Stimulated activated CD4-positive, alpha-beta T cell treated with anti-CD3 and anti-CD28 coated beads, TNF-alpha, amount 100 ng/mL, for 48 hours (primary cell): Measurements from ENCODE around the gene DPP6.

Source experiments
- DNase-seq, 3 donors: peaks; one replicate each; pipeline ENCODE4 v3.0.0-alpha.2; 2020; ENCODE audit warnings: low read depth in 3 of 3

The DPP6 gene

DNA sequence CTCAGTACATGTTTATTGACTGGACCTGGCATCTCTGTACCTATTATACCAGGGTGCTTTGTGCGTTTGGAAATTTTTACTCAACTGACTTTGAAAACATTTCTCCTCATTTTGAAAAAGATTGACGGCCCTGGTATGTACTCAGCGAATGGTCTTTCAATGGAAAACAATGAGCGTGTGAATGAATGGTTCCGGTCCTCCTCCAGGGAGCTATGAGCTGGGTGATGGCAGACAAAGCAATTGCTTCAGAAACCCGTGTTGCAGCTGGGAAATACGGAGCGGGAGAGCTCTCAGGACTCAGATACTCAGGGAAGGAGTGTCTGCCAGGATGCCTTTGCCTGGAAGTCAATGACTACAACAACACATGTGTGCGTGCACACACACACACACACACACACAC is 824.8 kb downstream of the DPP6 start:
- no peak for DNase-seq

DNA sequence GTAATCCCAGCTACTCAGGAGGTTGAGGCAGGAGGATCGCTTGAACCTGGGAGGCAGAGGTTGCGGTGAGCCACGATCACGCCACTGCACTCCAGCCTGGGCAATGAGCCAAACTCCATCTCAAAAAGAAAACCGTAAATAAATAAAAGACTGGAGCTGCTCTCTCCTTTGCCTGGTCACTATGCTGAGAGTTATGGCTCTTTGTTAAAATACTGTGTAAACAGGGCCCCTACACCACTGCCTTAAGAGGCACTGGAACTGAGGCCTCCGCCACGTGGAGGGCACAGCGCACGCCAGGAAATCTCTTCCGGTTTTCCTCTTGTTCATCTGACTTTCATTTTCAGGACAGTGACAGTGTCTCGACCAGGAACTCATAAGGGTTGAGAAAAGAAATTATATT is 827.4 kb downstream of the DPP6 start:
- DNase-seq: no peak

DNA sequence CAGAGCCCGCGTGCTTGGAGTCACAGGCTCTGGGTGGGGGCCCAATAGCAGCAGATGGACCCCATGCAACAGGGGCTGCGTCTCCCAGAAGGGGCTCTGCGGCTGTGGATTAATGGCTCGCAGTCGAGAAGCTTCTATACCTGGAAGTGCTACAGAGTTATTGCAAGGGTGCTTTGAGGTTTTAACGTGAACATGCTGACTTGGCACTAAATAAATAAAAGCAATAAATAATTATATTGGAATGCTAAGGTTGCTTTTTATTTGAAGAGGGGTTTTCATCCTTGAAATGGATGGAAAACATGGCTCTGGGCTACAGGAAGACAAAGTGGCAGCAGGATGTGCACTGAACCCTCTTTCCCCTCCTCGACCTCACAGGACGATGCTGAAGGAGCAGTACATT is 828.3 kb downstream of the DPP6 start:
- DNase-seq: no peak

DNA sequence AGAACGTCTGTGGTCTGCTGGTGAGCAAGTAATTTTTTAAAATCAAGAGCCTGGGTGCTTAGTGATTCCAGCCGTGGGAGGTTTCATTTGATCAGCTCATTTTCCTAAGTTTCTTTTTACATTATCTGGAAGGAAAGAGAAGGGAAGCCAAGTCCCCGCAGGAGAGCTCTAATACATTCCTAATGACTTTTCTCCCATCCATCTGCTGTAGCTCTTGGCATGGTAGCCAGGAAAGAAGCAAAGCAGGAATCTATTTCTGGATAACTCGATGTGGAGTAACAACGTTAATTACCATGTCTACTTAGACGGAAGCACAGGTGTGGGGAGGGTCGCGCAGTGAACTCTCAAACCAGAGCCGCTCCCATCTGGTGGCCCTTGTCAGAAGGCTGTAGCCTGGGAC is 828.8 kb downstream of the DPP6 start:
- DNase-seq: no peak

DNA sequence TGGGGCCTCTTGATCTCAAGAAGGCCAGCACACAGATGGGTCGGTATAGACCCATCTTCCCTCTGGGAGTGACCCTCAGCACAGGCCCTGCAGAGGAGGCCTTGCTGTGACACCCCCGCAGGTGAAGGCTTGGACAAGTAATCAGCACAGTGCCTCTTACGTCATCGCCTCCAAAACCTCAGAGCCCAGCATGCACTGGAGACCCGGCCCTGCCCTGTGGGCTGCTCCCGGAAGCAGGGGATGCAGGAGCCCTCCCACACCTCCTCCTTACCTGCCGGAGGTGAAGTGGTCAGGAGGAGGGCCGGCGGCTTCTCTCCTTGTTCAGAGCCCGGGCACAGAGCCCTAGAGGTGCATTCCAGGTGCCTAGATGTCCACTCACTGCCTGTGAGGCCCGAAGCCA is 829.3 kb downstream of the DPP6 start:
- no peak for DNase-seq

DNA sequence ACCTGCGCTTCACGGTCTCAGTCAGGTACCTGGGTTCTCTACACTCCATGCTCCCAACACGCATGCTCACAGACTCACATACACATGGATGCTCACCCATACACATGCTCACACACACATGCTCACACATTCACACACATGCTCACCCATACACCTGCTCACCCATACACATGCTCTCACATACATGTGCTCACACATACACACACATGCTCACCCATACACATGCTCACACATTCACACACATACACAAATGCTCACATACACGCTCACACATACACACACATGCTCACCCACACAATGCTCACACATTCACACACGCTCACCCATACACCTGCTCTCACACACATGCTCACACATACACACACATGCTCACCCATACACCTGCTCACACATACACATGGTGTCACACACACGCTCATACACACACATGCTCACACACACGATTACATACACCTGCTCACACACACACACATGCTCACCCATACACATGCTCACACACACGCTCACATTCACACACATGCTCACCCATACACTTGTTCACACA is 830.8 kb downstream of the DPP6 start:
- DNase-seq: no peak

DNA sequence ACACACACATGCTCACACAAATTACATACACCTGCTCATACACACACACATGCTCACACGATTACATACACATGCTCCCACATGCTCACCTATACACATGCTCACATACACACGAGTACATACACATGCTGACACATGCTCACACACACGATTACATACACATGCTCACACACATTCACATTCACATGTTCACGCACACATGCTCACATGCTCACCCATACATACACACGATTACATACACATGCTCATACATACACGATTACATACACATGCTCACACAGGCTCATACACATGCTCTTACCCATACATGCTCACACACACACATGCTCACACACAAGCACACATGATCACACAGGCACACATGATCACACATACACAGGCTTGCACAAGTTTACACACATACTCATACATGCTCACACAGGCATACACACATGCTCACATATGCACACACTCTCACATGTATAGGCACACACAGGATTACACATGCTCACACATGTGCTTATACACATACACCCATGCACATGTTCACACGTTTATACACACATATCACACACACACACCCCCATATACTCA is 832.2 kb downstream of the DPP6 start:
- DNase-seq: no peak

DNA sequence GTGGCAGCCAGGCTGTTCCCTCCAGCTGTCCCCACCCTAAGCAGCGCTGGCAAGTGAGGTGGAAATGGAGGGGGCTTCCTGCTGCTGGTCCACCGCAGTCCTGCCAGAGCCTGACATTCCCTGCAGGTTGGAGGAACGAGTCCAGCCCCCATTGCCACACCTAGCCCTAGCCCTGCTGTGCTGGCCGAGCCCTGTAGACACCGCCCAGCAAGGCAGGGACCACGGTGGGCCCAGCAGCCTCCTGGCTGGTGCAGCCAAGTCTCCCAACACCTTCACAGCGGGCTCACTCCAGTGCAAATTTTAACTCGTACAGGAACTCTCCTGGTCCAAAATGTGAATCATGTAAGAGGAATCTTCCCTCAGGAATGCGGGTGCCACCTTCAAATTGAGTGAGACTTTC is 834.4 kb downstream of the DPP6 start:
- DNase-seq: no peak

DNA sequence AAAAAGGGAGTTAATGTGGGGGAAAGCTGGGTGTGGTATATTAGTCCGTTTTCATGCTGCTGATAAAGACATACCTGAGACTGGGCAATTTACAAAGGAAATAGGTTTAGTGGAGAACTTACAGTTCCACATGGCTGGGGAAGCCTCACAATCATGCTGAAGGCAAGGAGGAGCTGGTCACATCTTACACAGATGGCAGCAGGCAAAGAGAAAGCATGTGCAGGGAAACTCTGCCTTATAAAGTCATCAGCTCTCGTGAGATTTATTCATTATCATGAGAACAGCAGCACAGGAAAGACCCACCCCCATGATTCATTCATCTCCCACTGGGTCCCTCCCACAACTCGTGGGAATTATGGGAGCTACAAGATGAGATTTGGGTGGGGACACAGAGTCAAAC is 836.5 kb downstream of the DPP6 start:
- no peak for DNase-seq

DNA sequence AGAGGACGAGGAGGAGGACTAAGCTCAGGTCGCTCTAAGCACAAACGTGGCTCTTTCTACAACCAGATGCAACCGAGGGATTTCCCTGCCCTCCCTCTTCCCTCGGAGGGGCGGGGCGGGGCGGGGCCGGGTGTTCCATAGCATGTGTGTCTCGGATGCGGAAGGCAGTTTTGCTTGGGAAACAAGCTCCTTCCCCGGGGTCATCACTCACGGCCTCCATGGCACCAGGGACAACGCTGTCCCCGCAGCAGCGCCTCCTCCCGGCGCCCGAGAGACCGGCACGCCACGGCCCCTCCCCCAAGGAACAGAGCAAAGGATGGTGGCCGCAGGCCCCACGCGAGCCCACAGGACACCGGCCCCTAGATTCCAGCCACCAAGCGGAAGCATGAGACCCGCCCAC is 840.3 kb downstream of the DPP6 start:
- DNase-seq: no peak

DNA sequence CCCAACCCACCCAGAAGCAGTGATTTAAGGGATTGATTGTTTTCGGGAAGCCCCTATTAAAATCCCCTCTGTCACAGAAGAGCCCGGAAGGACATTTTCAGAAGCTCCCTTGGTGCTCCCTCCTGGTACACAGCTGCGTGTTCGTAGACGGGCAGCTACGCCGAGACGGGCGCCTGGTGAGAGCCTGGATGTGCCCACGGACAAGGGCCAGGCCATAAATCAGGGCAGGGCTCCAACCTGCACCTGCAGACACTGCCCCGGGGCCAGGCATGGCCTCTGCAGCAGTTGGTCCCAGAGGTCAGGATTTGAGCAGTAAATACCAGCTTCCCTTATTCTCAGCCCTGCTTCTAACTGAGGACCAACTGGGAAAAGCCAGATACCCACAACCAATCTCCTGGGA is 843.9 kb downstream of the DPP6 start:
- DNase-seq: no peak

DNA sequence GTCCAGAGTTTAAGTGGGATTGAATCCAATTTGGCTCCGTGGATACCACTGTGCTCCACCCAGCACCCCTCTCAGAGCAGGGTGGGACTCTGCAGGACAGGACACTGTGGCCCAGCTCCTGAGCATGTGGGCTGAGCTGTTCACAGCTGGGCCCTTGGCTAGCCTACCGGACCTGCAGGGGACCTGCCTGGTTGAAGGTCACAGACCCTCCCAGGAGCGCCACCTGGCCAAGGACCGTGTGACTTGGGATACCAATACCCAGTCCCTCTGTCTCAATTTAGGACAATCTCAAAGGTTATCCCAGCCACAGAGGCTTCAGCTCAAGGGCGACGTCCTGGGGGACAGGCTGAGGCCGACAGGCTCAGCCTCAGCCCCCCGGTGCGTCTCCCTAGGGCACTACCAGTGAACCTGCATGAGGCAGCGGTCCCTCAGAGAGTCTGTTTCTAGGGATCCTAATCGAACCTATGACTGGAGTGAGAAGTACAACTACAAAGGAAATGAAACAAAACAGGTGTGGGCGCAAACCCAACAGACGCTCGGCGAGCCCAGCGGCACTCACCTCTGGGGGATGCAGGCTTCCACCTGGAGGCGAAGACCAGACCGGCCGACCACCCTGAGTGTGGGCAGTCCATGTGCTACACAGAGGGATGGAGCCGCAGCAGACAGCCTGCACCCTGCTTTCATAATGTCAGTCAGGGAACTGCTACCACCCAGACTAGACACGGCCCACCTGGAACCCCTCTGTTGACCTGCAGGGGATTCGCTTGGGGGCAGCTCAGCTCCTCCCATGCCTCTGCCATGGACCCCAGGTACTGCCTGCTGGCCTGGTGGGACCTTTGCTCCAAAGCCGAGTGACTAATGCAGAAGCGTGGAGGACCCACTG is 847.0 kb downstream of the DPP6 start:
- DNase-seq: no peak

DNA sequence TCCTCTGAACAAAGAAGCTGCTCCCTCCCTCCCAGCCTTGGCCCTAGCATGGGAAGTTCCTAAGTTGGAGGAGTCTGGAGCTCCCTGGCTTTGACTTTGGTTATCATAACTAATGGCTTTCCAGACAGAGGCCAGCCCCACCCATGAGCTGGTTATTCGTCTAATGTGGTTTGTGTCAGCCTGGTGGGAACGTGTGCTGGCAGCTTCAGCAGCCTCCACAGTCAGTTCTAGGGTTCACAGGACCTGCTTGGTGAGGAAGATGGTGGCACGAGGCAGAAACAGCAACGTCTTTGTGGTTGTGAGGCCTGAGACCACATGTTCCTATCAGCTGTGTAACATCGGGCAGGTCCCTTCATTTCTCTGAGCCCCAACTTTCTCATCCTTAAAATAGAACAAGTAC is 847.7 kb downstream of the DPP6 start:
- DNase-seq: no peak

DNA sequence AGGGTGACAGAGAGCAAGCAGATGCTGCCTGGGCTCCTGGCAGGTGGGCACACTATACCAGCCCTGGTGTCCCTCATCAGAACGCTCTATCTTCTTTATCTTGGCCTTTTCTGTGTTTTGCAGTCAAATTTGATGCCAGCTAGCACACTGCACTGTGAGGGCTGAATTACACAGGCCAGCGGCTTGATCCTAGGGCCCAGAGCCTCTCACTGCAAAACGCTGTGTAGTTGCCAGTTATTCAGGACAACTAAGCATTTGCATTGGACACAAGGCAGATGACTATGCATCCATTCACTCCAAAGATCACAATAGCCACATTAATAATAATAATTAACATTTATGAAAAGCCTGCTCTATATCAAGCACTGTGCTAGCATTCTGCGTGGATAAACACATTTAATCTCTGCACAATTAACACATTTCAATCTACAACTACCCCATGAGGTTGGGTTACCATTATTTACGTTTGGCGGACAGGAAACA is 850.4 kb downstream of the DPP6 start:
- no peak for DNase-seq

DNA sequence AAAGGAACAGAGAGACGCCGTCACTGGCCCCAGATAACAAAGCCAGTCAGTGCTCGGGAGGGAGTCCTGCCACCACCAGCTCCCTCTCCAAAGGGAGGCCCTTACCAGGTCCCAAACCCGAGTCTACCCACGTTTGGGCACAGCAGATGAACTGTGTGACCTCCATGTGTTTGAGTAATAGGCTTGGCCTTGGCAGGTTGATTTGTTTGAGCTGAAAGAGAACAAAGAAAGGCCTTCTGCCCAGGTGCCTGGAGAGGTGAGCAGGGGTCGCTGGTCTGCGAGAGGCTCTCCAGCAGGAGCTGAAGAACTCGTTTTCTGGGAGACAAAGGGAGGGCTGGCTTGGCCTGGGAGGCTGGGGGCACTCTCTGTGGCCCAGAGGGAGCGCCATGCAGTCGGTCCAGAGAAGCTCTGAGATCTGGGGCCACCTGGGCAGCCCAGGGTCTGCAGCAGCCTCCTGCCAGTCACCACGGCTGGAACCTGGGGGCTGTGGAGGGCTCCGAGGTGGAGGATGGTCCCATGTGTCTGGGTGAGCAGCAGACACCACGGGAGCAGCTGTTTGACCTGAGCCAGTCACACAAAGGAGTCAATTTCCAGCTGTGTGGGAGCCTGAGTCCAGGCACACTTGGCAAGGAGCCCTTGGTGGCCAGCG is 851.0 kb downstream of the DPP6 start:
- DNase-seq: no peak

DNA sequence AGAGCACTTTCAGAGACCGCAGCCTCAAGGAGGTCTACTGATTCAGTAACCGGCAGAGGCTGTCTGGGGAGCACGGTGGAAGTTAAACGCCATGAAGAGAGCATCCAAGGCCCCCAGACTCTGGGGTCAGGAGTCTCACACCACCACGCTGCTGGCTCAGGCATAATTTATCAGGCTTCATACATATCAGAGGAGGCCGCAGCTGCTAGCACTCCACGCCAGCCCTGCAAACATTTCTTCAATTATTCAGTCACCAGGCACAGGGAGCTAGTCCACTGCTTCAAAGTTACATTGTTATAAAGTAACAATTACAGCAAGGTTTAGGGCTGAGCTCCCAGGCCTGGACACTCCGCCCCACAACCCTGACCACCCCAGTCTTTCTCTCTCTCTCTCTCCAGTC is 852.9 kb downstream of the DPP6 start:
- DNase-seq: no peak

DNA sequence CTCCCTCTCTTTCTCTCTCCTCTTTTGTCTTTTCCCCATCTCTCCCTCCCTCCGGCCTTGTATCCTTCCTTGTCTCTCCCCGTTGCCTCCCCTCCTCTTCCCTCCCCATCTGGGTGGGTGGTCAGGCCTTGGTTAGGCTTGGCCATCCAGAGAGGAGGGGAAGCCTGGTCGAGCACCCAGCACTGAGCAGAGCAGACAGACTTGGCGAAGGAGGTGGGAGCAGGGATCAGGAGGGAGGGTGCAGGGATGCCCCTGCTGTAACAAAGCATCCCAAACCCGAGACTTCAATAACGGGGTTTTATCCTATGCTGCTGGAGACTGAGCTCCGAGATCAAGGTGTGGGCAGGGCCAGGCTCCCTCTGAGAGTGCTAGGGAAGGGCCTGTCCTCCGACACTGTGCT is 853.4 kb downstream of the DPP6 start:
- no peak for DNase-seq

DNA sequence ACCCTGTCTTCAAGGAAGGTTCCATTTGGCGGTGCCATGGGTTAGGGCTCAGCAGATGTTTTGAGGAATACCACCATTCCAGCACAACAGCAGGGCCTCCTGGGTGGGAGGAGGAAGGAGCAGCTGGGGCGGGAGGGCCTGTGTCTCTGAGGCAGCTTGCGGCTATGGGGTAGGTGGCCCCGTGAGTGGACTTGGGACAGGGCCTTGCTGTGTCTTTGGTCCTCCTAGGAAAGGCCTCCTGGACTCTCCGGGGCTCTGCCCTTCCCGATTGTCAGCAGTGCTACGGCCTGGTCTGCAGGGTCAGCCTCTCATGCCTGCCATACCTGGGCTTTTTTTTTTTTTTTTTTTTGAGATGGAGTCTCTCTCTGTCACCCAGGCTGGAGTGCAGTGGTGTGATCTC is 854.0 kb downstream of the DPP6 start:
- DNase-seq: no peak

DNA sequence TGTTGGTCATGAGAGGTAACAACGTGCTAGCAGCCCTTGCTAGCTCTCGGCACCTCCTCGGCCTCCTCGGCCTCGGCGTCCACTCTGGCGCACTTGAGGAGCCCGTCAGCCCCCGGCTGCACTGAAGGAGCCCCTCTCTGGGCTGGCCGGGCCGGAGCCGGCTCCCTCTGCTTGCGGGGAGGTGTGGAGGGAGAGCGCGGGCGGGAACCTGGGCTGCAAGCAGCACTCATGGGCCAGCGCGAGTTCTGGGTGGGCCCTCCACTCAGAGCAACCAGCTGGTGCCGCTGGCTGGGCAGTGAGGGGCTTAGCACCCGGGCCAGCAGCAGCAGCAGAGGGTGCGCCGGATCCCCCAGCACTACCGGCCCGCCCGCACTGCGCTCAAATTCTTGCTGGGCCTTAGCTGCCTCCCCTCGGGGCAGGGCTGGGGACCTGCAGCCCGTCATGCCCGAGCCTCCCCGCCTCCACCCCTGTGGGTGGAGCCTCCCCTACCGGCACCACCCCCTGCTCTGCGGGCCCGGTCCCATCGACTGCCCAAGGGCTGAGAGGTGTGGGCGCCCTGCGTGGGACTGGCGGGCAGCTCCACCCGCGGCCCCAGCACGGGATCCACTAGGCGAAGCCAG is 854.6 kb downstream of the DPP6 start:
- no peak for DNase-seq

DNA sequence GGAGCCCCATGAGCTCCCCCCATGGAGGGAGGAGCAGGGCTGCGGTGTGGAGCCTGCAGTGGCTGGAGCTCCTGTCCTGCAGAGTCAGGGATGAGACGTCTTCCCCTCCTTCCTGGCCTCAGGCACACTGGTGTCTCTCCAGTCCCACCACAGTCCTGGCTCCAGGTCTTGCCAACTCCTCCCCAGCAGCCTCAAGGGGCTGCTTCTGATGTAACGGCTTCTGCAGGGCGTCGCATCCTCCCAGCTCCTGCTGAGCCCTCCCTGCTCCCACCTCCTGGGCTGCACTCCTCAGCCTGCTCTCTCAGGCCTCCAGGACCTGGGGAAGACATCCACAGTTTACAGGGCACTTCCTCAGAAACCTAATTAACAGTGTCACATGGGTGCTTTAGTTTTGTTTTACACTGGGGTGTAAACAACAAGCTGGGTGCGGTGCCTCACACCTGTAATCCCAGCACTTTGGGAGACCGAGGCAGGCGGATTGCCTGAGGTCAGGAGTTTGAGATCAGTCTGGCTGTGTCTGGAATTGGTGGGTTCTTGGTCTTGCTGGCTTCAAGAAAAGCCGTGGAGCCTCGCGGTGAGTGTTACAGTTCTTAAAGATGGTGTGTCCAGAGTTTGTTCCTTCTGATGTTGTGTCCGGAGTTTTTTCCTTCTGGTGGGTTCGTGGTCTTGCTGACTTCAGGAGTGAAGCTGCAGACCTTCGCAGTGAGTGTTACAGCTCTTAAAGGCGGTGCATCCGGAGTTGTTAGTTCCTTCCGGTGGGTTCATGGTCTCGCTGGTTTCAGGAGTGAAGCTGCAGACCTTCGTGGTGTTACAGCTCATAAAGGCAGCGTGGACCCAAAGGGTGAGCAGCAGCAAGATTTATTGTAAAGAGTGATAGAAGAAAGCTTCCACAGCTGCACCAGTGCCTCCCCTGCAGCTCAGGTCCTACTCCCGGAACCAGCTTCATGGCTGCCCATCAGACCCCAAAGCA is 855.7 kb downstream of the DPP6 start:
- DNase-seq: no peak
